NCI-H2107 (cell line): ENCODE data around the gene MAPKAP1.
"Not testable (repeated sequence)": the region's sequence is repeated elsewhere in the genome, so short reads cannot be mapped to it uniquely, and the experiment has no call there.

Source experiments
- DNase-seq: peaks from one replicate; lab custom pipeline; 2025; lab: John Stamatoyannopoulos, UW

MAPKAP1 gene

GRCh38 chr9:125409637-125410521, 297.1 kb downstream of the MAPKAP1 start:
- no peak for DNase-seq

GRCh38 chr9:125409217-125409636, 297.8 kb downstream of the MAPKAP1 start:
- DNase-seq: no peak

- DNase-seq: peak; percentile 63
These were observed 298.8 kb downstream of the MAPKAP1 start for GRCh38 chr9:125407974-125408900.

- DNase-seq: no peak
These were observed 299.5 kb downstream of the MAPKAP1 start for GRCh38 chr9:125407432-125407973.

GRCh38 chr9:125406810-125407087, 300.3 kb downstream of the MAPKAP1 start:
- DNase-seq: no peak

GRCh38 chr9:125405938-125406809, 300.8 kb downstream of the MAPKAP1 start:
- DNase-seq: no peak

GRCh38 chr9:125404733-125405132, 302.3 kb downstream of the MAPKAP1 start:
- no peak for DNase-seq

GRCh38 chr9:125400725-125401716, 306.0 kb downstream of the MAPKAP1 start:
- no peak for DNase-seq

GRCh38 chr9:125400232-125400631, 306.8 kb downstream of the MAPKAP1 start:
- not testable (repeated sequence) for DNase-seq

- no peak for DNase-seq
These were observed 307.3 kb downstream of the MAPKAP1 start for GRCh38 chr9:125399666-125400065.

- no peak for DNase-seq
These were observed 307.8 kb downstream of the MAPKAP1 start for GRCh38 chr9:125399165-125399564.

GRCh38 chr9:125398243-125398642, 308.8 kb downstream of the MAPKAP1 start:
- no peak for DNase-seq

- peak; percentile 33 for DNase-seq
These were observed 309.3 kb downstream of the MAPKAP1 start for GRCh38 chr9:125397736-125398135.

- no peak for DNase-seq
These were observed 310.2 kb downstream of the MAPKAP1 start for GRCh38 chr9:125396799-125397198.

- no peak for DNase-seq
These were observed 313.6 kb downstream of the MAPKAP1 start for GRCh38 chr9:125393426-125393825.

GRCh38 chr9:125391704-125392103, 315.3 kb downstream of the MAPKAP1 start:
- DNase-seq: no peak

- no peak for DNase-seq
These were observed 318.0 kb downstream of the MAPKAP1 start for GRCh38 chr9:125388978-125389377.

- DNase-seq: no peak
These were observed 319.0 kb downstream of the MAPKAP1 start for GRCh38 chr9:125387861-125388524.
